Upper lobe of right lung (tissue), 1 donor: Measurements from ENCODE around the gene TULP1. TPM values are rescaled to one million over a fixed set of nuclear protein-coding genes. Genes with fewer than 3 reads are reported as not detected.
A peak's percentile ranks its signal among the peaks of the same experiment; 100 is the strongest.

Experiments
- ATAC-seq: fragments of 200-7000 bp; cut with Tn5 transposase; one replicate; pipeline ENCODE4 v1.9.1; 2020; ENCODE audit warnings: mild to moderate bottlenecking, moderate library complexity
- DNase-seq: peaks from one replicate; pipeline ENCODE4 v3.0.0-alpha.2; 2020
- H3K27ac ChIP-seq: fragments of 200-600 bp; one replicate; pipeline ENCODE4 v1.8.0; 2022
- H3K27me3 ChIP-seq: fragments of 200-600 bp; one replicate; pipeline ENCODE4 v1.8.0; 2022; ENCODE audit warnings: mild to moderate bottlenecking
- H3K36me3 ChIP-seq: fragments of 200-600 bp; one replicate; pipeline ENCODE4 v1.8.0; 2022
- H3K4me1 ChIP-seq: fragments of 200-600 bp; one replicate; pipeline ENCODE4 v1.8.0; 2022
- H3K4me3 ChIP-seq: fragments of 200-600 bp; one replicate; pipeline ENCODE4 v1.8.0; 2022; ENCODE audit warnings: mild to moderate bottlenecking
- H3K9me3 ChIP-seq: fragments of 200-600 bp; one replicate; pipeline ENCODE4 v1.8.0; 2022
- intact Hi-C: fragments of 100-400 bp; cut with DNase I; formaldehyde crosslinking; loops from one replicate; pipeline ENCODE4 v1.11.0; 2022
- long read RNA-seq: library from polyadenylated mRNA; unstranded; transcript quantifications from one replicate; pipeline ENCODE4 v2.0.0, GENCODE V29; 2021
- total RNA-seq: library from RNA; stranded (reverse); fragmentation: NEBNext Ultra II Directional; extraction: Animal tissue kit (Norgen Biotek cat#: 25700); gene quantifications from one replicate; pipeline ENCODE4 v1.2.1, GENCODE V29; 2021
- TF ChIP-seq, protein P1 (sequence below): fragments of 200-600 bp; IDR thresholded peaks from one replicate; pipeline ENCODE4 v1.8.0; 2022; ENCODE audit warnings: antibody characterized with exemption
- donor health status: DM: no; HTN: yes; CAD: no; lungs with severe emphysema.

The TULP1 gene
- total RNA-seq, result not detected
- long read RNA-seq, partial matches to known transcripts, result 0 of 1 reads
- long read RNA-seq, other reads (novel, unspliced or antisense), result 1 of 1 reads

DNA sequence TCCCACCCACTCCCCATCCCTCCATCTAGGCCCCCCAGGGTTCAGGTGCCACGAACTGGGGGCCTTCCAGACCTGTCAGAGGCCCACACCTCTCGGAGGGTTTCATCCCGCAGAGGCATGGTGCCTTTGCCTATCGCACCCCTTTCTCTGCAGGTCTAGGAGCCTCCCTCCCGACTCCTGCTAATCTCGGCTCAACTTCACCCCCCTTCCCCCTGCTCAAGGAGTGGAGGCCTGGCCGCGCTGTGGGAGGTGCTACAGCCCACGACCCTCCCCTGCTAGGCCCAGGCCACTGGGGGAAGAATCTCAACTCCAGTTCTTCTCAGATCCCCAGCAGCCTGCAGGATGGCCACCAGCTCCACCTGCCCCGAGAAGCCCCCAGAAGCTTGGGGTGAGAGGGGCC lies at the start of gene TULP1:
TSS of gene TULP1 (minus strand) at position 157 of the 400 bp plus-strand sequence. CDS start at position 119, 38 bp downstream.
- Histone ChIP-seq H3K27me3 (peaks cover 31% of the 10 kb centered on the region), H3K27ac (no peak within 1 kb of the TSS), H3K4me3 (no peak within 1 kb of the TSS), H3K36me3 (no peaks in the 10 kb centered on the region), H3K9me3 (no peaks in the 10 kb centered on the region), H3K4me1 (no peaks in the 10 kb centered on the region)
- intact Hi-C loops, result no loop called here
- ATAC-seq (no peak), DNase-seq (no peak)
- TF ChIP-seq, protein P1, sequence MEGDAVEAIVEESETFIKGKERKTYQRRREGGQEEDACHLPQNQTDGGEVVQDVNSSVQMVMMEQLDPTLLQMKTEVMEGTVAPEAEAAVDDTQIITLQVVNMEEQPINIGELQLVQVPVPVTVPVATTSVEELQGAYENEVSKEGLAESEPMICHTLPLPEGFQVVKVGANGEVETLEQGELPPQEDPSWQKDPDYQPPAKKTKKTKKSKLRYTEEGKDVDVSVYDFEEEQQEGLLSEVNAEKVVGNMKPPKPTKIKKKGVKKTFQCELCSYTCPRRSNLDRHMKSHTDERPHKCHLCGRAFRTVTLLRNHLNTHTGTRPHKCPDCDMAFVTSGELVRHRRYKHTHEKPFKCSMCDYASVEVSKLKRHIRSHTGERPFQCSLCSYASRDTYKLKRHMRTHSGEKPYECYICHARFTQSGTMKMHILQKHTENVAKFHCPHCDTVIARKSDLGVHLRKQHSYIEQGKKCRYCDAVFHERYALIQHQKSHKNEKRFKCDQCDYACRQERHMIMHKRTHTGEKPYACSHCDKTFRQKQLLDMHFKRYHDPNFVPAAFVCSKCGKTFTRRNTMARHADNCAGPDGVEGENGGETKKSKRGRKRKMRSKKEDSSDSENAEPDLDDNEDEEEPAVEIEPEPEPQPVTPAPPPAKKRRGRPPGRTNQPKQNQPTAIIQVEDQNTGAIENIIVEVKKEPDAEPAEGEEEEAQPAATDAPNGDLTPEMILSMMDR, result no peak

DNA sequence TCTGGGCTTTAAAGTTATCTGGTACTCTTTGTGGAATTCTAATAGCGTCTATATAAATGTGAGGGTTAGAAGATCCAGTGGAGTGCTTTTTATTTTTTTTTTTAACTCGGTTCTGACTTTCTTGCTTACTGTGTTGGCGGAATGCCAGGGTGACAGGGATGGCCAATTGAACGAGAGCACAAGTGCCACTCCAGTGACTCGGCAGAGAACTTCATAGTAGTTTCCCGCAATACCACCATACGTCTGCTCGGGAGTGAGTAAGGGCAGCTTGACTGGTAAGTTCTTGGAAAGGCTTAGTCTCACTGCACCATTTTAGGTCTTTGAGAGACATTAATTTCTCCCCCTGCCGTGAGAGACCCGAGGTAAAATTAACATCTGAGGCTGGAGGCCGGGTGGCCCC lies 49.4 kb upstream of the TULP1 start:
- DNase-seq (peak; percentile 80), ATAC-seq (peak; percentile 82)
- no peaks in the 10 kb centered on the region for H3K27me3 ChIP-seq
- H3K9me3 ChIP-seq, result no peaks in the 10 kb centered on the region
- H3K36me3 ChIP-seq, result no peaks in the 10 kb centered on the region
- no peaks in the 10 kb centered on the region for H3K4me1 ChIP-seq
- intact Hi-C loops, result no loop called here
- H3K27ac ChIP-seq, result no peak overlapping the region
- no peak overlapping the region for H3K4me3 ChIP-seq
- TF ChIP-seq, protein P1, result no peak

DNA sequence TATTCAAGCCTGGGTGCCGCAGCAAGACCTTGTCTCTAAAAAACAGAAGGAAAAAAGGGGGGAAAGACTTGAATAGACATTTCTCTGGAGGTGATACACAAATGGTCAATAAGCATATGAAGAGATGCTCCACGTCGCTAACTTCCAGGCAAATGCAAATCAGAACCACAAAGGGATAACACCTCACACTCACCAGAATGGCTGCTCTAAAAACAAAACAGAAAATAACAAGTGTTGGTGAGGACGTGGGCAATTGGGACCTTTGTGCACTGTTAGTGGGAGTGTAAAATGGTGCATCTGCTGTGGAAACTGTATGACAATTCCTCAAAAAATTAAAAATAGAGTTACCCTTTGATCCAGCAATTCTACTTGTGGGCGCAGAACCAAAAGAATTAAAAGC lies 48.4 kb upstream of the TULP1 start:
- TF ChIP-seq, protein P1, result no peak
- intact Hi-C loops, result no loop called here
- no peaks in the 10 kb centered on the region for H3K36me3 ChIP-seq
- no peak overlapping the region for H3K27ac ChIP-seq
- H3K4me1 ChIP-seq, result no peaks in the 10 kb centered on the region
- no peak for ATAC-seq
- H3K9me3 ChIP-seq, result no peaks in the 10 kb centered on the region
- H3K27me3 ChIP-seq, result no peaks in the 10 kb centered on the region
- DNase-seq, result no peak
- H3K4me3 ChIP-seq, result no peak overlapping the region

DNA sequence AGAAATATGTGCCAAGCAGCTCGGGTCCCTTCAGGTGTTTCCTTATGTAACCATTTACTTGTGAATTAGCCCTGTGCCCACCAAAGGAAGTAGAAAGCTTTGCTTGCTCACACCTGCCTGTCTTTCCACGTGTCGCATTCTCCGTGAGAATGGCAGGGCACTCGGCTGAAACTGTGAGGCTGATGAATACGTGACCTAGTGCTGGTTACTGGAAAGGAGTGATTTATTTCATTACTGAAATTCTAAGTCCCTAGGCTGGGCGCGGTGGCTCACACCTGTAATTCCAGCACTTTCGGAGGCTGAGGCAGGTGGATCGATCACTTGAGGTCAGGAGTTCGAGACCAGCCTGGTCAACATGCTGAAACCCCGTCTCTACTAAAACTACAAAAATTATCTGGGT lies 45.9 kb upstream of the TULP1 start:
- ATAC-seq, result no peak
- Histone ChIP-seq H3K4me1 (no peaks in the 10 kb centered on the region), H3K27ac (no peak overlapping the region), H3K4me3 (no peak overlapping the region), H3K36me3 (no peaks in the 10 kb centered on the region), H3K27me3 (no peaks in the 10 kb centered on the region), H3K9me3 (no peaks in the 10 kb centered on the region)
- intact Hi-C loops, result no loop called here
- TF ChIP-seq, protein P1, result no peak
- DNase-seq, result no peak

DNA sequence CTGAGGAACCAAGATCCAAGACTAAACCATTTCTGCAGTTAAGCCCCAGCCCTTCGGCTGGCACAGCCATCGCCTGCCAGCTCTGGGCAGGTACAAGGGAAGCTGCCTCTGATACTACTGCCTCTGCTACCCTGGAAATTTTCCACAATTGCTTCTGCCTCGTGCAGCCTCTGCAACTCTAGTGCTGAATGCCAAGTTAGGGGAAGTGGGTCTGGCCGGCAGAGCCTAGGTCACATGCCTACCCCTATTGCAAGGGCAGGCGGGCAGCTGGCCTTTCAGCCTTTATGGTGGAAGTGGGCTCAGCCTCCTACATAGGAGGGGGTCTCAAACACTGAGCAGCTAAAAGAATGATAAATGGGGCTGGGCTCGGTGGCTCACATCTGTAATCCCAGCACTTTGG lies 44.5 kb upstream of the TULP1 start:
- Histone ChIP-seq H3K36me3 (no peaks in the 10 kb centered on the region), H3K4me3 (no peak overlapping the region), H3K27me3 (no peaks in the 10 kb centered on the region), H3K9me3 (no peaks in the 10 kb centered on the region), H3K27ac (no peak overlapping the region), H3K4me1 (no peaks in the 10 kb centered on the region)
- ATAC-seq, result peak; percentile 63
- peak; percentile 67 for DNase-seq
- intact Hi-C loops, result no loop called here
- TF ChIP-seq, protein P1, result no peak

DNA sequence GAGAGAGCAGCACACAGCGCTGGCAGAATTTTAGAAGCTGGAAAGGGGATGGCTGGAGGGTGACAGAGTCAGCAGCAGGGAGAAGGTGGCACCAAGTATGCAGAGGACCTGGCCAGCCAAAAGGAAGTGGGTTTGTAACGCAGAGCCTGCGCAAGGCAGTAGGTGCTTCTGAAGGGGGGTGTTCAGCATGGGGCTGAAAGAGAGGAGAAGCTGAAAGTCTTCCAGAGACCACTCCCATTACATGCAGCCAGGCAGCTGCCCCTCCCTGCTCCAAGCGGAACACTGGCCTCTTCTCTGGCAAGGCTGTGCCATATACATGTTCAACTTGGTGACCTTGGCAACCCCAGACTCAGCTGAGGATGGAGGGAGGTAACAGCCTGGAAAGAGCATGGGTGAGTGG lies 42.1 kb upstream of the TULP1 start:
- Histone ChIP-seq H3K9me3 (peaks cover 7% of the 10 kb centered on the region), H3K4me1 (no peaks in the 10 kb centered on the region), H3K27ac (no peak overlapping the region), H3K36me3 (no peaks in the 10 kb centered on the region), H3K4me3 (no peak overlapping the region), H3K27me3 (no peaks in the 10 kb centered on the region)
- TF ChIP-seq, protein P1, result no peak
- DNase-seq, result peak; percentile 32
- ATAC-seq, result no peak
- intact Hi-C loops, result no loop called here
